Measurements from ENCODE around the gene TTLL6. TPM values are rescaled to one million over a fixed set of nuclear protein-coding genes. Genes with fewer than 3 reads are reported as not detected.

TTLL6 gene
- total and polyA plus RNA-seq, 2 of the 4 experiments (the other 2 are of a cell fraction), result not detected

- Histone ChIP-seq H3K9me1 (ENCODE audit: insufficient read depth, low read length) (no peaks in the 10 kb centered on the region), H3K79me1 (ENCODE audit: low read depth in 1 of 2, low read length in 2 of 2) (no peaks in the 10 kb centered on the region), H3K9ac (ENCODE audit: low read depth, low read length) (no peak overlapping the region), H2BK20ac (ENCODE audit: low read depth, low read length) (no peak overlapping the region), H2BK15ac (ENCODE audit: low read depth, low read length) (no peak overlapping the region), H4K8ac (ENCODE audit: low read depth in 2 of 2, low read length in 2 of 2) (no peak overlapping the region), H3K14ac (replicated peaks; ENCODE audit: low read depth, low read length) (no peak overlapping the region), H4K20me1 (ENCODE audit: insufficient read depth, low read length) (no peaks in the 10 kb centered on the region), H3K56ac (ENCODE audit: extremely low read depth, insufficient read depth, low read length) (no peak overlapping the region), H3K4me3 (ENCODE audit: insufficient read depth, low read depth, low read length) (no peak overlapping the region), H3K36me3 (ENCODE audit: control insufficient read depth, insufficient read depth, low read length) (no peaks in the 10 kb centered on the region), H3K9me3 (ENCODE audit: control insufficient read depth, insufficient read depth, low read length) (no peaks in the 10 kb centered on the region), H3K23ac (ENCODE audit: low read depth, low read length) (no peak overlapping the region), H3K27ac (ENCODE audit: insufficient read depth, low read length) (no peak overlapping the region), H2AFZ (replicated peaks; ENCODE audit: low read length, poor library complexity) (no peak overlapping the region), H3K4me2 (ENCODE audit: low read depth, low read length) (no peak overlapping the region), H2BK120ac (ENCODE audit: low read depth, low read length) (no peak overlapping the region), H2AK9ac (replicated peaks; ENCODE audit: low read depth, low read length, poor library complexity) (no peak overlapping the region), H3K4ac (ENCODE audit: low read depth, low read length) (no peak overlapping the region), H2BK5ac (ENCODE audit: low read depth, low read length, poor library complexity, severe bottlenecking) (no peak overlapping the region), H2AK5ac (ENCODE audit: low read depth, low read length) (no peak overlapping the region), H3K18ac (ENCODE audit: low read depth, low read length) (no peak overlapping the region), H4K91ac (ENCODE audit: insufficient read depth, low read depth, low read length) (no peak overlapping the region), H3K27me3 (ENCODE audit: control insufficient read depth, insufficient read depth, low read length) (peaks cover 31% of the 10 kb centered on the region), H4K5ac (ENCODE audit: low read depth, low read length) (no peak overlapping the region), H3K4me1 (ENCODE audit: control insufficient read depth, insufficient read depth, low read length) (0 out of 2 replicates have a peak, but pooled peaks cover 2% of the 10 kb centered on the region)
- no peak for DNase-seq
- intact Hi-C loops (cut with micrococcal nuclease) (loop anchor here (5.0 kb wide), 1 partner anchor 220 kb away; no protein-coding TSS in a partner anchor), dilution Hi-C loops (cut with HindIII; ENCODE audit: low sequenced_read_pairs, unreplicated experiment) (no loop called here), in situ Hi-C loops (cut with MboI; ENCODE audit: low sequenced_read_pairs) (no loop called here)
- no CpG with 5 or more reads among the region's 3 CpGs for WGBS, 2 experiments (ENCODE audit: extremely low coverage in 2 of 2, insufficient read length in 1 of 2)
- ATAC-seq (ENCODE audit: low read depth), result no peak
- BruUV-seq (replicated peaks), result no TSS peak
- TF ChIP-seq CHD1 (IDR thresholded peaks at IDR 0.05; ENCODE audit: low read depth, low read length) (no peak), RCOR1 (IDR thresholded peaks at IDR 0.05; ENCODE audit: insufficient replicate concordance, low read length) (no peak), SMC3 (IDR thresholded peaks at IDR 0.05; ENCODE audit: low read depth, low read length) (no peak), CEBPB (IDR thresholded peaks at IDR 0.05; ENCODE audit: low read depth, low read length) (peak; percentile 70), MXI1 (IDR thresholded peaks at IDR 0.05; ENCODE audit: borderline replicate concordance, low read depth, low read length) (no peak)
- TF ChIP-seq, protein P1, sequence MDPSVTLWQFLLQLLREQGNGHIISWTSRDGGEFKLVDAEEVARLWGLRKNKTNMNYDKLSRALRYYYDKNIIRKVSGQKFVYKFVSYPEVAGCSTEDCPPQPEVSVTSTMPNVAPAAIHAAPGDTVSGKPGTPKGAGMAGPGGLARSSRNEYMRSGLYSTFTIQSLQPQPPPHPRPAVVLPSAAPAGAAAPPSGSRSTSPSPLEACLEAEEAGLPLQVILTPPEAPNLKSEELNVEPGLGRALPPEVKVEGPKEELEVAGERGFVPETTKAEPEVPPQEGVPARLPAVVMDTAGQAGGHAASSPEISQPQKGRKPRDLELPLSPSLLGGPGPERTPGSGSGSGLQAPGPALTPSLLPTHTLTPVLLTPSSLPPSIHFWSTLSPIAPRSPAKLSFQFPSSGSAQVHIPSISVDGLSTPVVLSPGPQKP (IDR thresholded peaks at IDR 0.05; ENCODE audit: borderline replicate concordance, low read depth, low read length), result no peak
- TF ChIP-seq, protein P2, sequence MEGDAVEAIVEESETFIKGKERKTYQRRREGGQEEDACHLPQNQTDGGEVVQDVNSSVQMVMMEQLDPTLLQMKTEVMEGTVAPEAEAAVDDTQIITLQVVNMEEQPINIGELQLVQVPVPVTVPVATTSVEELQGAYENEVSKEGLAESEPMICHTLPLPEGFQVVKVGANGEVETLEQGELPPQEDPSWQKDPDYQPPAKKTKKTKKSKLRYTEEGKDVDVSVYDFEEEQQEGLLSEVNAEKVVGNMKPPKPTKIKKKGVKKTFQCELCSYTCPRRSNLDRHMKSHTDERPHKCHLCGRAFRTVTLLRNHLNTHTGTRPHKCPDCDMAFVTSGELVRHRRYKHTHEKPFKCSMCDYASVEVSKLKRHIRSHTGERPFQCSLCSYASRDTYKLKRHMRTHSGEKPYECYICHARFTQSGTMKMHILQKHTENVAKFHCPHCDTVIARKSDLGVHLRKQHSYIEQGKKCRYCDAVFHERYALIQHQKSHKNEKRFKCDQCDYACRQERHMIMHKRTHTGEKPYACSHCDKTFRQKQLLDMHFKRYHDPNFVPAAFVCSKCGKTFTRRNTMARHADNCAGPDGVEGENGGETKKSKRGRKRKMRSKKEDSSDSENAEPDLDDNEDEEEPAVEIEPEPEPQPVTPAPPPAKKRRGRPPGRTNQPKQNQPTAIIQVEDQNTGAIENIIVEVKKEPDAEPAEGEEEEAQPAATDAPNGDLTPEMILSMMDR (conservative IDR thresholded peaks at IDR 0.05; ENCODE audit: low read depth, low read length), result no peak
- POLR2A ChIA-PET (ENCODE audit: unreplicated experiment), result no interaction called here
- CTCF ChIA-PET, result interaction anchor here (7.7 kb wide), 1 partner anchor 67 kb away, joined by 82 read pairs; no protein-coding TSS in a partner anchor
Observed at GRCh38 chr17:48812001-48812400, 5.0 kb downstream of the TTLL6 start.
